A172 (cell line): Measurements from ENCODE around the gene TMC3. TPM values are rescaled to one million over a fixed set of nuclear protein-coding genes. Genes with fewer than 3 reads are reported as not detected.
"Not testable (repeated sequence)": the region's sequence is repeated elsewhere in the genome, so short reads cannot be mapped to it uniquely, and the experiment has no call there.

Experiments
- DNase-seq: peaks from one replicate; pipeline ENCODE4 v3.0.0-alpha.2; 2015; ENCODE audit warnings: low spot score
- total RNA-seq: library from RNA; depleted of rRNA; stranded (reverse); fragments of >200 nt; shearing (Covaris generic); gene quantifications from 2 replicates; pipeline ENCODE4 v1.2.3, GENCODE V29; 2014

Gene TMC3
- total RNA-seq, 1 experiment from 2014 or later, result not detected

GRCh38 chr15:81346611-81347010 is 27.4 kb downstream of the TMC3 start:
- no peak for DNase-seq

GRCh38 chr15:81343371-81343770 is 30.6 kb downstream of the TMC3 start:
- DNase-seq, result no peak

GRCh38 chr15:81341351-81341750 is 32.7 kb downstream of the TMC3 start:
- no peak for DNase-seq

- no peak for DNase-seq
Measured at GRCh38 chr15:81339851-81340250, 34.2 kb downstream of the TMC3 start.

GRCh38 chr15:81339321-81339720 is 34.7 kb downstream of the TMC3 start:
- DNase-seq, result no peak

GRCh38 chr15:81338170-81339007 is 35.6 kb downstream of the TMC3 start:
- DNase-seq, result peak; percentile 87

GRCh38 chr15:81337713-81338157 is 36.3 kb downstream of the TMC3 start:
- DNase-seq, result no peak

GRCh38 chr15:81337241-81337640 is 36.8 kb downstream of the TMC3 start:
- no peak for DNase-seq

GRCh38 chr15:81336568-81336967 is 37.4 kb downstream of the TMC3 start:
- DNase-seq, result peak; percentile 14

GRCh38 chr15:81335631-81336030 is 38.4 kb downstream of the TMC3 start:
- no peak for DNase-seq

GRCh38 chr15:81334768-81335435 is 39.1 kb downstream of the TMC3 start:
- no peak for DNase-seq

- DNase-seq, result no peak
Measured at GRCh38 chr15:81333363-81333762, 40.6 kb downstream of the TMC3 start.

GRCh38 chr15:81332326-81332725 is 41.7 kb downstream of the TMC3 start:
- no peak for DNase-seq

- DNase-seq, result no peak
Measured at GRCh38 chr15:81331600-81331999, 42.4 kb downstream of the TMC3 start.

GRCh38 chr15:81331141-81331540 is 42.9 kb downstream of the TMC3 start:
- DNase-seq, result not testable (repeated sequence)

- DNase-seq, result no peak
Measured at GRCh38 chr15:81330366-81331090, 43.5 kb downstream of the TMC3 start.

- DNase-seq, result no peak
Measured at GRCh38 chr15:81329446-81329845, 44.6 kb downstream of the TMC3 start.

- DNase-seq, result peak; percentile 58
Measured at GRCh38 chr15:81327516-81327915, 46.5 kb downstream of the TMC3 start.

- DNase-seq, result no peak
Measured at GRCh38 chr15:81326466-81327212, 47.4 kb downstream of the TMC3 start.

GRCh38 chr15:81323944-81324881 is 49.8 kb downstream of the TMC3 start, which contains the start of gene STARD5:
STARD5 (minus strand) TSS chr15:81324141; CDS start chr15:81324099, 42 bp downstream.
- DNase-seq, result peak; percentile 91
